ENCODE data around the gene ALKBH4. TPM values are rescaled to one million over a fixed set of nuclear protein-coding genes. Genes with fewer than 3 reads are reported as not detected.
"Not testable (repeated sequence)": the region's sequence is repeated elsewhere in the genome, so short reads cannot be mapped to it uniquely, and the experiment has no call there.

The ALKBH4 gene
- total and polyA plus RNA-seq, 7 donors: 8.0 to 26.7 (median 10.2) TPM

- not testable (repeated sequence) for H3K9me3 ChIP-seq
Measured at GRCh38 chr7:102494473-102495149, 29.9 kb upstream of the ALKBH4 start.

GRCh38 chr7:102494026-102494425, 29.4 kb upstream of the ALKBH4 start:
- H3K4me1 ChIP-seq; intact Hi-C loops (cut with DNase I); H3K27ac ChIP-seq; H3K4me3 ChIP-seq; H3K9me3 ChIP-seq; H3K27me3 ChIP-seq; DNase-seq; H3K36me3 ChIP-seq: not testable (repeated sequence)
- 15 to 23% methylated on average over 8 of the region's 15 CpGs for WGBS, 2 donors

More at GRCh38 chr7:102494473-102495149, 29.9 kb upstream of the ALKBH4 start:
- H3K4me1 ChIP-seq; intact Hi-C loops (cut with DNase I); H3K4me3 ChIP-seq; H3K36me3 ChIP-seq; H3K27me3 ChIP-seq; H3K27ac ChIP-seq; DNase-seq: not testable (repeated sequence)
- no CpG with 5 or more reads among the region's 67 CpGs for WGBS, 2 donors

- DNase-seq: peak; percentile 39
- no CpG with 5 or more reads among the region's 33 CpGs for WGBS, 2 donors
Measured at GRCh38 chr7:102493220-102493935, 28.7 kb upstream of the ALKBH4 start.

GRCh38 chr7:102490529-102491075, 25.9 kb upstream of the ALKBH4 start:
- 10 to 72% methylated on average over 3 of the region's 12 CpGs for WGBS, 2 donors
- DNase-seq: peak; percentile 33
- H3K36me3 ChIP-seq; intact Hi-C loops (cut with DNase I); H3K27ac ChIP-seq; H3K4me3 ChIP-seq; H3K9me3 ChIP-seq; H3K27me3 ChIP-seq; H3K4me1 ChIP-seq: not testable (repeated sequence)

More at GRCh38 chr7:102493220-102493935, 28.7 kb upstream of the ALKBH4 start:
- H3K27me3 ChIP-seq; intact Hi-C loops (cut with DNase I); H3K4me3 ChIP-seq; H3K27ac ChIP-seq; H3K4me1 ChIP-seq; H3K36me3 ChIP-seq; H3K9me3 ChIP-seq: not testable (repeated sequence)

- H3K27me3 ChIP-seq; H3K36me3 ChIP-seq; H3K27ac ChIP-seq; H3K4me3 ChIP-seq; intact Hi-C loops (cut with DNase I); H3K4me1 ChIP-seq; DNase-seq; H3K9me3 ChIP-seq: not testable (repeated sequence)
- no CpG with 5 or more reads among the region's 5 CpGs for WGBS, 2 donors
Measured at GRCh38 chr7:102484317-102484716, 19.7 kb upstream of the ALKBH4 start.

DNA sequence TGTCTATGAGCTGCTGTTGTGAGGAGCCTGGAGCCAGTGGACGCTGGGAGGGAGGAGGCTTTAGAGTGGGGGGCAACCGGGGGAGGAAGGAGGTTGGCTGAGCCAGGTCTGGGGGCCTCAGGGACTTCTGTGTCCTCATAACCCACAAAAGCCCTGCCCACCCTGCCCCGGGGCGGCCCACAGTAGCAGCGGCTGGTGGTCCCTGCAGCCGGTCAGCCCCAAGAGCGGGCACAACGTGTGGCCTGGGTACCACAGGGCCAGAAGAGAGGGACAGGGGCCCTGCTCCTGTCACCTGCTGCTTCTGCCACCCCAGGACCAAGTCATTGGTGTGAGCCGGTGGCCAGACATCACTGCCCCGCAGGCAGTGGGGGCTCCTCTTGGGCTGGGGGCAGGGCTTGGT, 17.3 kb upstream of the ALKBH4 start:
- WGBS, 2 donors: no CpG with 5 or more reads among the region's 10 CpGs
- intact Hi-C loops (cut with DNase I); H3K27me3 ChIP-seq; H3K27ac ChIP-seq; H3K9me3 ChIP-seq; H3K4me1 ChIP-seq; H3K4me3 ChIP-seq; H3K36me3 ChIP-seq: not testable (repeated sequence)
- peak; percentile 27 for DNase-seq

DNA sequence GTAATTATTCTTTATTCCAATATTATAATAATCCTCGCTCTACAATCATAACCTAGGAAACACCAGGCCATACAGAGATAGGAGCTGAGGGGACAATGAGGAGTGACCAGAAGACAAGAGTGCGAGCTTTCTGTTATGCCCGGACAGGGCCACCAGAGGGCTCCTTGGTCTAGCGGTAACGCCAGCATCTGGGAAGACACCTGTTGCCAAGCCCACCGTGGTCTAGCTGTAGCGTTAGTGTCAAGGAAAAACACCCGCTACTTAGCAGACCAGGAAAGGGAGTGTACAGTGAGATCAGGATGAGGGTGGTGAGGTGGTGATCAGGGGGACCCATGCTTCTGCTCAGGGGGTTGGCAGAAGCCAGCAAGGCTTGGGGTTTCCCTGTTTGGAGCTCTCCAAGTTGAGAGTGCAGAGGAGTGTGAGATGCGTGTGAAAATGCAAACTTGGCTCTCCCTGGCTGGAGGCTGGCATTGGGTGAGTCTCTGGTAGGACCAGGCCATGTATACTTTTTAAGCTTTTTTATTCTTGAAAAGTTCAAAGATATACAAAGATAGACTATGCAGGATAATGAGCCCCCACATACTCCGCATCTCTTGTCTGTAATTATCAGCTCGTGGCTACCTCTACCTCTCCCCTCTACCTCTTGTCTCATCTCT, 15.4 kb upstream of the ALKBH4 start:
- H3K27me3 ChIP-seq; H3K4me3 ChIP-seq; intact Hi-C loops (cut with DNase I); H3K36me3 ChIP-seq; H3K9me3 ChIP-seq; H3K27ac ChIP-seq; H3K4me1 ChIP-seq: not testable (repeated sequence)
- DNase-seq: peak; percentile 61
- 3 to 9% methylated on average over 8 of the region's 11 CpGs for WGBS, 2 donors
- peak in 2 of 4 experiments; percentile 37 to 59 for TF ChIP-seq CTCF (IDR thresholded peaks at IDR 0.05)

DNA sequence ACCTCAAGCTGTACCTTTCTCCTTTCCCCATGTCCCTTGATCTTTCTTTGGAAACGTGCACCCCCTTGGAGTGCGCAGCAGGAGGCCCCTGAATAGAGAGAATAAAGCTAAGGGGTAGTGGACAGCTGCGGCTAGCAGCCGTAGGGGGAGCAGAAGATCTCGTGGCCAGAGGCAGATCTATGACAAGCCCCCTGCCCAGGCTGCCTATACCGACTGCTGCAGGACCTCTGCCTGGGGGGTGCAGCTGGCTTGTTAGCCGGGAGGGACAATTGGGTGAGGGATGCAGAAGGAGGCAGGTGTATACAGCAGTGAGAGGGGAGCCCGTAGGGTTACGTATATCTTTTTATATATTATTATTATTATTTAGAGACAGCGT, 14.5 kb upstream of the ALKBH4 start:
- H3K36me3 ChIP-seq; H3K4me1 ChIP-seq; DNase-seq; intact Hi-C loops (cut with DNase I); H3K27ac ChIP-seq; H3K4me3 ChIP-seq; H3K27me3 ChIP-seq; H3K9me3 ChIP-seq: not testable (repeated sequence)
- WGBS, 2 donors: 0% methylated on average over 2 of the region's 10 CpGs

Measured in sigmoid colon (tissue), 7 donors.